ENCODE data around the gene TMPRSS12.
"Not testable (repeated sequence)": the region's sequence is repeated elsewhere in the genome, so short reads cannot be mapped to it uniquely, and the experiment has no call there.

The TMPRSS12 gene

DNA sequence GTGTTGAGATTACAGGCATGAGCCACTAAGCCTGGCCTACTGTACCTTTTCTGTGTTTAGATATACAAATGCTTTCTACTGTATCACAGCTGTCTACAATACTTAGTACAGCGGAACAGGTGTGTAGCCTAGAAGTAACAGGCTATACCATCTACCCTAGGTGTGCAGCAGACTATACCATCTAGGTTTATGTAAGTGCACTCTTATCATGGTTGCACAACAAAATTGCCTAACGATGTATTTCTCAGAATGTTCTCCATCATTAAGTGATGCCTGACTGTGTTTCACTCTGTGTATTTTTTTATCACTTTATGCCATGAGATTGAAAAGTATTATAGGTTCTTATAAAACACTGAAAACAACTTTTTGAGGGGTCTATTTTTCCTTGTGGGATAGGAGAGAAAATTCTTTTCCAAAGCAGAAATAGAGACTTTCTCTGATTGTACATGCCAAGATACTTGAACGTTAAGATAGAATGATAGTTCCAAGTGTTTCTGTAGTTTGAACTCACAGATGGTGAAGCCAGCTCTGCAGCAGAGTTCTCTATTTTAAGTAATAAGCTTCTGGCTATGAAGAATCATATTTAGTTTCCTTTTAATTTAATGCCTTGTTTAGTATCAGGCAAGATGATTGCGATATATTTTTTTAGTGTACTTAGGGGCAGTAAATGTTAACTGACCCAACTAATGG, 17.0 kb downstream of the TMPRSS12 start:
- no peak for DNase-seq (ENCODE audit: low spot score)

DNA sequence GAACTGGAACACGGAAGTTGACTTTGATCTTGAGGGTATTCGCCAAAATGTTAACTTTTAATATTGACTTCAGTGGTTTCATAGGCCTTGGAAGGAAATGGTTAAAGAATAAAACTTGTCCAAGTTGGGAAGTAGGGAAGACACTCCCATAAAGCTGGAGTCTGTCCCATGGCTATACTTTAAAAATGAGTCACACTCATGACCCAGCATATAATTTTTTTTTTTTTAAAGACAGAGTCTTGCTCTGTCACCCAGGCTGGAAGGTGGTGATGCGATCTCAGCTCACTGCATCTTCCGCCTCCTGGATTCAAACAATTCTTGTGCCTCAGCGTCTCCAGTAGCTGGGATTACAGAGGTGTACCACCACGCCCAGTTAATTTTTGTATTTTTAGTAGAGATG, 19.6 kb downstream of the TMPRSS12 start:
- no peak for DNase-seq (ENCODE audit: low spot score)

DNA sequence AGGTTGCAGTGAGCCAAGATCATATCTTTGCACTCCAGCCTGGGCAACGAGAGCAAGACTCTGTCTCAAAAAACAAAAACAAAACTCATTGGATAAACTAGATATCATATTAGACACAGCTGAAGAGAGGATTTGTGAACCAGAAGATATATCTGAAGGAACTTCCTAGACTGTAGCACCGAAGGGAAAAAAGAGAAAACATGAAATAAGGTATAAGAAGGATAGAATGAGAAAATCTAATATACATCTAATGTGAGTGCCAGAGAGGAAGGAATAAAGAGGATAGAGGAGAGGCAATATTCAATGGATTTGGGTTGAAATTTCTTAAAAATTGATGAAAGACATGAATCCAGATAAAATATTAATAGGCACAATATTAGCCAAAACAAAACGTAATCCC, 22.5 kb downstream of the TMPRSS12 start:
- no peak for DNase-seq (ENCODE audit: low spot score)

DNA sequence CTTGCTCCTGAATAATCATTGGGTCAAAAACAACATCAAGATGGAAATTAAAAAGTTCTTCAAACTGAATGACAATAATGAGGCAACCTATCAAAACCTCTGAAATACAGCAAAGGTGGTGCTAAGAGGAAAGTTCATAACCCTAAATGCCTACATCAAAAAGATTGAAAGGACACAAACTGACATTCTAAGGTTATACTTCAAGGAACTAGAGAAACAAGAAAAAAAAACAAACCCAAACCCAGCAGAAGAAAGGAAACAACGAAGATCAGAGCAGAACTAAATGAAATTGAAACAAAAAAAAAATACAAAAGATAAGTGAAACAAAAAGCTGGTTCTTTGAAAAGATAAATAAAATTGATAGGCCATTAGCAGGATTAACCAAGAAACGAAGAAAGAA, 26.2 kb downstream of the TMPRSS12 start:
- DNase-seq (ENCODE audit: low spot score), result not testable (repeated sequence)

DNA sequence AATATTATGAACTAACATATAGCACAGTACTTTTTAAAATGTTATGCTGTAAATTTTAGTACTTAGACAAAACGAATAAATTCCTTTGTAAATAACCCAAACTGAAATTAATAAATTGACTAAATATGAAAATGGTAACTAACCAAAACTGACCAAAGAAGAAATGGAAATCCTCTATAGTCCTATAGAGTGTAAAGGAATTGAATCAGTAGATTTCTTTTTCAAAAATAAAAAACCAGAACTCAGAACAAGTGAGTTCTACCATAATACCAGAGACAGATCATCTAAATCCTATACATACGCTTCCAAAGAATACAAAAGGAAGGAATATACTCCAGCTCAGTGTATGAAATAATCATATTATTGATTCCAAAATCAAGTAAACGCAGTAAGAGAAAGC, 39.8 kb downstream of the TMPRSS12 start:
- no peak for DNase-seq (ENCODE audit: low spot score)

DNA sequence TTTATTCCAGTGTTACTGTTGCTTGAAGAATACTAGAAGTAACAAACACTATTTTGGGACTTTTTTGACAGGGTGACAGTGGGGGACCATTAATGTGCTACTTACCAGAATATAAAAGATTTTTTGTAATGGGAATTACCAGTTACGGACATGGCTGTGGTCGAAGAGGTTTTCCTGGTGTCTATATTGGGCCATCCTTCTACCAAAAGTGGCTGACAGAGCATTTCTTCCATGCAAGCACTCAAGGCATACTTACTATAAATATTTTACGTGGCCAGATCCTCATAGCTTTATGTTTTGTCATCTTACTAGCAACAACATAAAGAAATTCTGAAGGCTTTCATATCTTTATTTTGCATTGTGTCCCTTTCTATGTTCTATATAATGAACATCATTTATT, 44.5 kb downstream of the TMPRSS12 start:
- DNase-seq (ENCODE audit: low spot score), result no peak

DNA sequence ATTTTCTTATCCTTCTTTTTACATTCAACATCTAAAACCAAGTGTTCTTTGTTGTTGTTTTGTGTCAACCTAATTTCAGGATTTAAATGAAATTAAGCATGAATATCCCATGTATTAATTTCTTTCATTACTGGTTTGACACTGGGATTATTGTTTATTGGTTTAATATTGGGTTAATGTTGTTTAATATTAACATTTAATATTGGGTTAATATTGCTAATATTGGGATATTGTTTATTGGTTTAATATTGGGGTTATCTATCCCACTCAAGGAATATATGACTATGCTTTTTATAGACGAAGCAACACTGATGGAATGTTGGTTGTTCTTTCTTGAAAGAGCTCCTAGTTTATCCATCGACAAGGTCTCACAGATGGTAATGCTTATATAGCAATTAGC, 45.9 kb downstream of the TMPRSS12 start:
- no peak for DNase-seq (ENCODE audit: low spot score)

DNA sequence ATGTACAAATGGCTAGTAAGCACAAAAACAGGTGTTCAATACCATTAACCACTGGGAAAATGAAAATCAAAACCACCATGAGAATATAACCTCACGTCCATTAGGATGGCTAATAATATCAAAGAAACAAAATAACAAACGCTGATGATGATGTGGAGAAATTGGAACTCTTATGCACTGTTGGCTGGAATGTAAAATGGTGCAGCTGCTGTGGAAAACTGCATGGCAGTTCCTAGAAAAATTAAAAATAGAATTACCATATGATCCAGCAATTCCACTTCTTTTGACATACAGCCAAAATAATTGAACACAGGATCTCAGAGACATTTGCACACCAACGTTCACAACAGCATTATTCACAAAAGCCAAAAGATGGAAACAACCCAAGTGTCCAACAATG, 51.5 kb downstream of the TMPRSS12 start:
- no peak for DNase-seq (ENCODE audit: low spot score)

DNA sequence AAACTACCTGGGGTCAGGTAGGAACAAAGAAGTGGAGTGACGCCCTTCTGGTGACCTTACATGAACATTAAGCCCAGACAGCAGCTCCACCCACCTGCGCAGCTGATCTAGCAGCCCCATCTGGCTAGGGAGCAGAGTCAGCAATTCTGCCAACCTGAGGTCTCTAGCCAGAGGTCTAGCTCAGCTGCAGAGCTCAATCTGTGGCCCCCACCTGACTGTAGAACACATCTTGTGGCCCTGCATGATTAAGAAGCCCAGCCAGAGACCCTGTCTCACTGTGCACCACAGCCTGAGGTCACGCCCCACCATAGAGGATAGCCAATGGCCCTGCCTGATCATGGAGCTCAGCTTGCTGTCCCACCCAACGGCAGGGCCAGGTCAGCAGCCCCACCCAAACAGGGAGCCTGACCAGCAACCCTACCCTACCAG, 59.0 kb downstream of the TMPRSS12 start:
- DNase-seq (ENCODE audit: low spot score), result no peak

DNA sequence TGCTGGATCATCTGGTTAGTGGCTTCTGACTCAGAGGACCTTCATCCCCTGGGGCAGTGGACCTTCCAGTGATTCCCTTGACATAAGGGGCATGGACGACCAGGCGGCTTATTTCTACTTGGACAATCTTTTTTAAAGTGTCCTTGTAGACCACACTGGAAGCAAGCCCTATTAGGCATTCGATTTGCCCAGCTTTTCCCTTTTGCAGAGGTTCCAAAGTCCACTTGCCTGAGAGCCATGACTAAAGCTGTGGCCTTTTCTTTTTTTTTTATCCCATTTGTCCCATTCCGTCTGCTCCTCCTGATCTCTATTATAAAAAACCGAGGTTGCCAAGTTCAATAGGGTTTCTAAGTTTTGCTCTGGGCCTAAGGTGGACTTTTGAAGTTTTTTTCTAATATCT, 65.8 kb downstream of the TMPRSS12 start:
- not testable (repeated sequence) for DNase-seq (ENCODE audit: low spot score)

DNA sequence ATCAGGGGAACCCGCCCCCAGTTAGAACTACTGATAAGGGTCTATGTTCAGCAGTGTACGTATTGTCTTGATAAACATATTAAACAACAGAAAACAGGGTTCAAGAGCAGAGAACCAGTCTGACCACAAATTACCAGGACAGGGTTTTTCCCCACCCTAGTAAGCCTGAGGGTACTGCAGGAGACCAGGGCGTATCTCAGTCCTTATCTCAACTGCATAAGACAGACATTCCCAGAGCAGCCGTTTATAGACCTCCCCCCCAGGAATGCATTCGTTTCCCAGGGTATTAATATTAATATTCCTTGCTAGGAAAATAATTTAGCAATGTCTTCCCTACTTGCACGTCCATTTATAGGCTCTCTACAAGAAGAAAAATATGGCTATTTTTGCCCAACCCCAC, 69.6 kb downstream of the TMPRSS12 start:
- not testable (repeated sequence) for DNase-seq (ENCODE audit: low spot score)

DNA sequence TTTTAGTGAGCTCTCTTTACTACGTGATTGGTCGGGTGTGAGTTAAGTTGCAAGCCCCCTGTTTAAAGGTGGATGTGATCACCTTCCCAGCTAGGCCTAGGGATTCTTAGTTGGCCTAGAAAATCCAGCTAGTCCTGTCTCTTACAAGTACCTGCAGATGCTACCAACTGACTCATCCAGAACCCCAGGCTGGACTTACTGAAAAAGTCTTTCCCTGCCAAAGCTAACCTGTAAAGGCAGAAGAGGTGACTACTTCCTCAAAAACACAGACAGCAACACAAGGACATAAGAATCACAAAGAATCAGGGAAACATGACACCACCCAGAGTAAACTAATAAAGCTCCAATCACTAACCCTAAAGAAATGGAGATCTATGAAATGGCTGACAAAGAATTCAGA, 70.5 kb downstream of the TMPRSS12 start:
- no peak for DNase-seq (ENCODE audit: low spot score)

DNA sequence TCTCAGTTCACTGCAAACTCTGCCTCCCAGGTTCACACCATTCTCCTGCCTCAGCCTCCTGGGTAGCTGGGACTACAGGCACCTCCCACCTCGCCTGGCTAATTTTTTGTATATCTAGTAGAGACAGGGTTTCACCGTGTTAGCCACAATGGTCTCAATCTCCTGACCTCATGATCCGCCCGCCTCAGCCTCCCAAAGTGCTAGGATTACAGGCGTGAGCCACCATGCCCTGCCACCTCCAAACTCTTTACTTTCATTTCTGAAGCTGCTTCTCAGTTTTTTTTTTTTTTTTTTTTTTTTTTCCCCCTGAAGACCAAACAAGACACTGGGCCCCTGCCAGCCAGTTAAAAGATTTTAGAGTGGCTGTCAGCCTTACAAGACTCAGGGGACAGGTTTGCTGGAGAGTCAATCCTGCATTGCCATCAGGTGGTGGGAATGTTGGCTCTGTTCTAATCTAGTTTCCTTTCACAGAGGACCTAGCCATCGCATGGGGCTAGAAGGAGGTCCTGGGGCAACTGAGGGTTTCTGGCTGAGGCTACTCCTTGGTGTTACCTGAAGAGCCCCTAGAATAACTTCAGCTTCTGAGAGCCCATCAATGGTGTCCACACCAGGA, 72.3 kb downstream of the TMPRSS12 start:
- no peak for DNase-seq (ENCODE audit: low spot score)

DNA sequence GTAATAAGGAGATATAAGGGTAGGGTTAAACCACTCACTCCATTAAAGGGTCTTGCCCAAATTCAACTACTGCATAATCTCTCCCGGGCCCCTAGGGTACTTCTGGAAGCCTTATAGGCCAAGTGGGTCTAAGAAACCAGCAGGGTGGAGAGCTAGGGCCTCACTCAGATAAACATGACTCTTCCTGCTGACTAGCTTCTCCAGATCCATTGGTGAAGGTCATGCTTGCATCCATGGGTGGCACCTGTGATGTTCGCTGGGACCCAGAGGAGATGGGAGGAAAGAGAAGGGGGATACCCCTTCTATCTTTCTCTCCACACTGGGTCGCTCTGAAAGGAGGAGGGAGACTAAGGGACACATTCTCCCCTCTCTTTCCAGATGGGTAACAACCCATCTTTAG, 73.6 kb downstream of the TMPRSS12 start:
- no peak for DNase-seq (ENCODE audit: low spot score)

DNA sequence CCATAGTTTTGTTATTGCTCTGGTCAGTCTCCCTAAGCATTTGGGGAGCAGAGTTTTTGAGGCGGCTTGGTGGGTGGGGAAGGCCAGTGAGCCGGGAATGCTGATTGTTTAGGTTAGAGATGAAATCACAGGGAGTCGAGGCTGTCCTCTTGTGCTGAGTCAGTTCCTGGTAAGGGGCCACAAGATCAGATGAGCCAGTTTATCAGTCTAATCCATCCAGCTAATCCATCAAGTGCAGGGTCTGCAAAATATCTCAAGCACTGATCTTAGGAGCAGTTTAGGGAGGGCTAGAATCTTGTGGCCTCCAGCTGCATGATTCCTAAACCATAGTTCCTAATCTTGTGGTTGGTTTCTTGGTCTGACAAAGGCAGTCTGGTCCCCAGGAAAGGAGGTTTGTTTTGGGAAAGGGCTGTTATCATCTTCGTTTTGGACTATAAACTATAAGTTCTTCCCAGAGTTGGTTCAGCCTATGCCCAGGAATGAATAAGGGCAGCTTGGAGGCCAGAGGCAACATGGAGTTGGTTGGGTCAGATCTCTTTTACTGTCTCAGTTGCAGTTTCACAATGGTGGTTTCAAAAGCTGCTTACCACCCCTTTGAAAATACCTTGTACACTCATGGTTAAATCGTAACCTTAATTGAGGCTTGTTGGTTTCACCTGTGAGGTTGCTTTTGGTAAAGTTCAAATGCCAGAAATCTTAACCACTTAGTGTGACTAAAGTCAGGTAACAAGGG, 76.0 kb downstream of the TMPRSS12 start:
- DNase-seq (ENCODE audit: low spot score), result no peak

DNA sequence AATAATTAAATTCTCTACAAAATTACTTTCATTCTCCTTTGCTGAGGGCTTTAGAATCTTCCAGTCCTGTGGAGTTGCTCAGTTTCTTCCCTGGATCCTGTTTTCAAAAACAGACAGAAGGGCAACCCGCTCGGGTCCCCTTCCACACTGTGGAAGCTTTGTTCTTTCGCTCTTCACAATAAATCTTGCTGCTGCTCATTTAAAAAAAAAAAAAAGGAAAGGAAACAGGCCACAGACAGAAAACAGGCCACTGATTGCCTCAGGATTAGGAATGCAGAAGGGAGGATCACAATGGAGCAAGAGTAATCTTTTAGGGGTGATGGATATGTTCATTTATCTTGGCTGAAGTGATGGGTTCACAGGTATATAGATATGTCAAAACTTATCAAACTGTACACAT, 80.1 kb downstream of the TMPRSS12 start:
- no peak for DNase-seq (ENCODE audit: low spot score)

DNA sequence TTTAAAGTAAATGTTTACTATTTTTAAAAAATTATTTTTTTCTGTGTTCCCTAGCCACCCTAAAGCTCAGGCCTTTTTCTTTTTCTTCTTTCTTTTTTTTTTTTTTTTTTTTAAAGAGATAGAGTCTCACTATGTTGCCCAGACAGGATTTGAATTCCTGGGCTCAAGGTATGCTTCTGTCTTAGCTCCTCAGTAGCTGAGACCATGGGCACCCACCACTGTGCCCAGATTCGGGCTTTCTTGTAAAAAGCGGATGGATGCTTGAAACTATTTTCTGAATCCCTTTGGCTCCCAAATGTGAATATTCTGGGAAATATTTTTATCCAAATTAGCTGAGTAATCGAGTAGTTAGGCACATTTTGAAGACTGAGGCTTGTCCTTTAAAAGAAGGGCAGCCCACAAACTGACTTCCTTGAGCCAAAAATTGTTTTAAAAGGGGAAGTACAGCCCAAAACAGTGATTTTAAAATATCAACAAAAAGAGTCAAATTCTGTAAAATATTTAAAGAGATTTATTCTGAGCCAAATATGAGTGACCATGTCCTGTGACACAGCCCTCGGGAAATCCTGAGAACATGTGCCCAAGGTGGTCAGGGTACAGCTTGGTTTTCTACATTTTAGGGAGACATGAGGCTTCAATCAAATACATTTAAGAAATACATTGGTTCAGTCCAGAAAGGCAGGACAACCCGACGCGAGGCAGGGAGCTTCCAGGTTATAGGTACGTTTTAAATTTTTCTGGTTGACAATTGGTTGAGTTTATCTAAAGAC, 80.8 kb downstream of the TMPRSS12 start:
- no peak for DNase-seq (ENCODE audit: low spot score)

DNA sequence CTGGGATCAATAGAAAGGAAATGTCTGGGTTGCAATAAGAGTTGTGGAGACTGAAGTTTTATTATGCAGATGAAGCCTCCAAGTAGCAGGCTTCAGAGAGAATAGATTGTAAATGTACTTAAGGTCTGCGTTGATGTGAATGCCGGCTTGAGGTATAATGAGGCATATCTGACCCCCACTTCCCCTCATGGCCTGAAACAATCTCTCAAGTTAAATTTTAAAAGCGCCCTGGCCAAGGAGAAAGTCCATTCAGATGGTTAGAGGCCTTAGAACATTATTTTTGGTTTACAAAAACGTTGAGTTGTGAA, 81.4 kb downstream of the TMPRSS12 start:
- DNase-seq (ENCODE audit: low spot score), result no peak

DNA sequence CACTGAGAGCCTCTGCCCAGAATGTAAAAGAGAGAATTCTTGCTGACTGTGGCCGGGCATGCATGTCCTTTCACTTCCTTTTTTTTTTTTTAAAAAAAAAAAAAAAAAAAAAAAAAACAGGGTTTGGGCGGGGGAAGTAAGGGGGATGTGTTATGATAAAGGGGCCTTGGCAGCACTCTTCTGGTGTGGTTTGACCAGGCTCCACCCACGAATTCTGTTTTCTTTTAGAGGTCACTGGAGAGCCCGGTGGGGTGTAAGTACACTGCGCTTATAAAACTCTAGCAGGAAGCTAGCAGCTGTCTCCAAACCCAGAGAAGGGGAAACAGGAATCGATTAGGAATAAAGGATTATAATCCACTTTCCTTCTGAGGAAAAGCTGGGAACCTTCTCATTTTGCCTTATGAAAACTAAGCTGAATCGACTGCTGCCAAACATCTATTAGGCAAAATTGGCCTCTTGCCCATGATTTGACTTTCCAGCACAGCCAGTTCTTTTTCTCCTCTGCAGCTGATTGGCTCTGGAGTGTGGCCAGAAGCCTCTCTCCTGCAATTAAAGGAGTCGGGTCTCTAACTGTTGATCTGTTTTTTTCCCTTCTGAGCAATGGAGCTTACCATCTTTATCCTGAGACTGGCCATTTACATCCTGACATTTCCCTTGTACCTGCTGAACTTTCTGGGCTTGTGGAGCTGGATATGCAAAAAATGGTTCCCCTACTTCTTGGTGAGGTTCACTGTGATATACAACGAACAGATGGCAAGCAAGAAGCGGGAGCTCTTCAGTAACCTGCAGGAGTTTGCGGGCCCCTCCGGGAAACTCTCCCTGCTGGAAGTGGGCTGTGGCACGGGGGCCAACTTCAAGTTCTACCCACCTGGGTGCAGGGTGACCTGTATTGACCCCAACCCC, 82.0 kb downstream of the TMPRSS12 start:
- DNase-seq (ENCODE audit: low spot score), result peak; percentile 77

DNA sequence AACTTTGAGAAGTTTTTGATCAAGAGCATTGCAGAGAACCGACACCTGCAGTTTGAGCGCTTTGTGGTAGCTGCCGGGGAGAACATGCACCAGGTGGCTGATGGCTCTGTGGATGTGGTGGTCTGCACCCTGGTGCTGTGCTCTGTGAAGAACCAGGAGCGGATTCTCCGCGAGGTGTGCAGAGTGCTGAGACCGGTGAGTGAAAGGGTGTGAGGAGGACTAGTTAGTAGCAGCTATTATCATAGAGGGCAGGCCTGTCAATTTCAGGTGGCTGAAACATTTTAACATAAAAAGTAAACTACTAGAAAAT, 82.6 kb downstream of the TMPRSS12 start:
- no peak for DNase-seq (ENCODE audit: low spot score)

DNA sequence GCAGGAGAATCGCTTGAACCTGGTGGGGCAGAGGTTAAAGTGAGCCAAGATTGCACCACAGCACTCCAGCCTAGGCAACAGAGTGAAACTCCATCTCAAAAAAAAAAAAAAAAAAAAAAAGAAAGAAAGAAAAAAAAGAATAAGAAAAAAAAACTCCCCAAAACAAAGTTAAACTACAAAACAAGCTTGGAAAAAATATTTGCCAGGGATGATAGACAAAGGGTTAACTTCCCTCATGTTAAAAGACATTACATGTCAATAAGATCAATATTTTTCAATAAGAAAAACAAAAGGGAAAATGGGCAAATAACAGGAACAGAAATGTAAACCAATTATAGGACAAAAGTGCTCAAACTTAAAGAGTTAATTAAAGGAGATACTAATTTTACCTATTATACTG, 83.2 kb downstream of the TMPRSS12 start:
- no peak for DNase-seq (ENCODE audit: low spot score)

DNA sequence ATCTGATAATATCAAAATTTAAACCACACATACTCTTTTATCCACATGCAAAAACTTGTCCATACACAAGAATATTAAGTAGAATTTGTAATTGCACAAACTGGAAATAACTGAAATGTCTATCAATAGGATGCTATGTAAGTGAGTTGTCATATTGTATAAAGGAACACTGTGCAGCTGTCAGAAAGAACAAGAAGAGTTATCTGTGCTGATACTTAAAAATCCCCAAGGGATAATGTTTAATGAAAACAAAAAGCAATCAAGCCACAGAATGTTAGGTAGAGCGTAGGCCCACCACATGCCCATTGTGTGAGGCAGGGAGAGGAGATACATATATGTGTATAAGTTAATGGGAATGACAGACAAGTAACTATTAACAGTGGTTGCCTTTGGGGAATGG, 83.7 kb downstream of the TMPRSS12 start:
- no peak for DNase-seq (ENCODE audit: low spot score)
